GM18861 (cell line): ENCODE measurements around the gene CLECL1.
A peak's percentile ranks its signal among the peaks of the same experiment; 100 is the strongest.
"Not testable (repeated sequence)": the region's sequence is repeated elsewhere in the genome, so short reads cannot be mapped to it uniquely, and the experiment has no call there.

Experiments used
- ATAC-seq: cut with Tn5 transposase; IDR thresholded peaks from one replicate; pipeline ENCODE4 v1.9.1; 2021; ENCODE audit not compliant: unreplicated experiment

The CLECL1 gene

DNA sequence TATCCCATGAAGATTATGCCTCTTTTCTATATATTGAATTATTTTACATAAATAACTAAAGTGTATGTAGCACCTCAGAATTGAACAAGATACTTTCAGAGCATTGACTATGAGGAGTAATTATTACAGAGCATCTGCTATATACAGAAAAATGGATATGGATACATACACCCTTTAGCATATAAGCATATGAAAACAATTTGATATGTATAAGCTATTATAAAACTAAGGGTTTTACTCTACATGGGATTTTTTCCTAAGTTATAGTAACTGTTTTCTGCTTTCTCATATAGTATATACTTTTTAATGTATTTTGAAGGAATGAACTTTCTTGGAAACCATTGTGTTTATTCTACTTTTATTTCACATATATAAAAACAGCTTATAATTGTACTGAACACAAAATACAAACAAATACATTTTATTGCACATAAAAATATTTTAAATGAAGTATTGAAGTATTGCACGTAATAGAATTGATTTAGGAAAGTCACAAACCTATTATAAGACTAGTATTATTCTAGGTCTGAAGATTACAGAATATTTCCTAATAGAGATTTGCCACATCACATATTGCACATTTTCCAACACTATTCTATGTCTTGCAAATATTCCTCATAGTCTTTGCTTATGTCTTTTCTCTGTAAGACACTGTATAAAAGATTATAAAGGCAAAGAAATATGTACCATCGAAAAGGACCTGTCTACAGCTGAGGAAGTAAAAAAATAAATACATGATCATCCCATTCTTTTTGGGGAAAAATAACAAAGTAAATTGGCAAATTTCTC lies 19.4 kb upstream of the CLECL1 start:
- ATAC-seq, result peak; percentile 5

DNA sequence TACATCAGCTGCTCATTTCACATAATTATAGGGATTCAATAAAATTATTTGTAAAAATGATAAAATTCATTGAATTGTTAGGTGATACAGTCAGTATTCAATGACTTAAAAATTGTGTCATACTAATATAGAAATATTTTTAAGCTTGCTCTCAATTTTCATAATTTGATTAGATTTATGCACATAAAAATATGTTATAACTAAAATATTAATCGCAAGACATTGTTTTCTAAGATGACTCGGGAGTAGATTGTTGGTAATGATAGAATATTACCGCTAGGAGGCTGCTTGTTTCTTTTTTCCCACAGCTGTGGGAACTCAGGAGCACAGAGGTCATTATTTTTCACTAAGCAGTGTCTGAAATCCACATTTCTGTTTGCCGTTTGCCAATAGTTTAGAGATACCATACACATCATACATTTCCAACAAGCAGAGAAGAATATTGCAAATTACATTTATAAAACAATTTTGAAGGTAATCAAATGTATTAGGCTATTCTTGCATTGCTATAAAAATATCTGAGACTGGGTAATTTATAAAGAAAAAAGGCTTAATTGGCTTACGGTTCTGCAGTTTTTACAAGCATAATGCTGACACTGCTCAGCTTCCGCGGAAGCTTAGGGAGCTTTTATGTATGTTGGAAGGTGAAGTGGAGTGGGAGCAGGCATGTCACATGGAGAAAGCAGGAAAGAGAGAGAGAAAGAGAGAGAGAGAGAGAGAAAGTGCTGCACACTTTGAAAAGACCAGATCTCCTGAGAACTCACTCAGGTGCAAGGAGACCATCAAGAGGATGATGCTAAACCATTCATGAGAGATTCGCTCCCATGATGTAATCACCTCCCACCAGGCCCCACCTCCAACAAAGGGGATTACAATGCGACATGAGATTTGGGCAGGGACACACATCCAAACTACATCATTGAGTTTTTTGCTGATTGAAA lies 18.6 kb upstream of the CLECL1 start:
- peak; percentile 25 for ATAC-seq

DNA sequence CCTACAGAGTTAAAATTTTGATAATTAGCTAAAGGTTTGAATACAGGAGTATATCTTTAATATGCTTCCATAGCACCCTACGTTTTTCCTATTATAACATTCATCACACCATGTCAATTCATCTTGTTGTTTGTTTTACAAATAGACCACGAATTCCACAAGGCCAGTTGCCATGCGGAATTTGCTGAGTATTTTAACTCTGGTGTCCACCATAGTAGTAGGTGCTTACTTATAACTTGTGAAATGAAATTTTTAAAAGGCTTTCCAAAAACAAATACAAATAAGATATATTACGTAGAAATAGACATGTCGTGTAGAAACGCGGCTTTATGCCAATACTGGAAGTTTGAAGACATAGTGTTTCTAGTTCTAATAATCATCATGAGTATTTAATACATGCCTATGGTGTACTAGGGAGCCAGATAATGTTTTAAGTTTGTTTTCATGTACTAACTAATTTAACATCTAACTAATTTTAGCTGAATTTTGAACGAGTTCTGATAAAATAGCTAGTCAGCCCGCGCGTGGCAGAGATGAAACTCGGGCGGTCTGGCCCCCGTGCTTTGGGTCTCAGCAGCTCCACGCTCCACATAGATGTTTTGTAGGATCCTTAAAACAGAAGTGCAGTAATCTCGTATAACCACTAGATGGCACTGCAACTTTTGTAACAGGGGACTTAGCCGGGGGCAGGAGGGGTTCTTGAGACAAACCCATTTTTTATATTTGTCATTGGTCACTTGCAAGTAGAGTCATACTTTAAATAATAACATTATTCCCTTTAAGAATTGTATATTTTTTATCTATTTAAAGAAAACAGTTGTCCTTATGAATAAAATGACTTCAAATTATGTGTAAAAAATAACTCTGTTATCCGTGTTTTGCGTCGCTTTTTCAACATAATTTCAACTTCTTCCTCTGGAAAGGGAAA lies 17.6 kb upstream of the CLECL1 start:
- peak; percentile 43 for ATAC-seq

DNA sequence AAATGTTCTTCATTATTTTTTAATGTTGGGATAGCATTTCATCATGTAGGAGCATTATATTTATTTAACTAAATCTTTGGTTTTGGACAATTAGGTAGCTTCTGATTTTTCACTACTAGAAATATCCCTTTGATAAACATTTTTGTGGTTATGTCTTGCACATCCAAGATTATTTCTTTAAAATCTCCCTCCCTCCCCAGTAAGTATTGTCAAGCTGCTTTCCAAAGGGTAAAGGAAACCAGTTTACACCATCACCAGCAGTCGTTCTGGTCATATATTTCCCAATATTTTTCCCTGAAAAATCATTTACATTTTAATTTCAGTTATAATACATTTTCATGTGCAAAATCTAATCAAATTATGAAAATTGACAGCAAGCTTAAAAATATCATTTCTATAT lies 16.7 kb upstream of the CLECL1 start:
- ATAC-seq, result no peak

DNA sequence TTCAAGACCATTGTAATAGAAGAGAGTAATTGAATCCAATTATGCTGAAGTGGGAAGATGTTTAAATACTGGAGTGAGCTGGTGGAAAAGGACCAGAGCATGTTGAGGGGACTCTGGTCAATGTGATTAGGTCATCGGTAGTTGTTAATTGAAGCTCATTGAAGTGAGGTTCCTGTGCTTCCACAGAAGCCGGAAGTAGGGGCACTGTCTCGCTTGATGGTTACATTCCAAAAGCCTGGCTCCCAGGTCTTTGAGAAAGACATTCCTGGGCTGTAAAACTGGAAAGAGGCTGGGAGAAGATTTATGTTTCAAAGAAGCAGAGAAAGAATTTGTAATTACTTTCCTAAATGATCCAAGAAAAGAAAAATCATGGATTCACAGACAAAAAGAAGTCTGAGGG lies 12.3 kb upstream of the CLECL1 start:
- no peak for ATAC-seq

DNA sequence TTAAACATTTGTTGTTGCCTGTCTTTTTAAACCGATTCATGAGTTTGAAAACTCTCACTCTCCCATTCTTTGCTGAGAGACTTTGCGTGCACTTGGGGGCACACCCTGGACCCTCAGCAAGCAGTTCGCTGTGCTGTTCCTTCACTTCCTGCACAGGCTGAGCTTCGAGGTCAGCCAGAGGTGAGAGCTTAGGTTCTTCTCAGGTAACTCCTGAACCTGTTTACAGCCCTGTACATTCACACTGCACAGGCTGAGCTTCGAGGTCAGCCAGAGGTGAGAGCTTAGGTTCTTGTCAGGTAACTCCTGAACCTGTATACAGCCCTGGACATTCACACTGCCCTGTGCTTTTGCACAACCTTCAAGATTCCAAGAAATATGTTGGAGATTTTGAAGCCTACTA lies 9.8 kb upstream of the CLECL1 start:
- peak; percentile 36 for ATAC-seq

DNA sequence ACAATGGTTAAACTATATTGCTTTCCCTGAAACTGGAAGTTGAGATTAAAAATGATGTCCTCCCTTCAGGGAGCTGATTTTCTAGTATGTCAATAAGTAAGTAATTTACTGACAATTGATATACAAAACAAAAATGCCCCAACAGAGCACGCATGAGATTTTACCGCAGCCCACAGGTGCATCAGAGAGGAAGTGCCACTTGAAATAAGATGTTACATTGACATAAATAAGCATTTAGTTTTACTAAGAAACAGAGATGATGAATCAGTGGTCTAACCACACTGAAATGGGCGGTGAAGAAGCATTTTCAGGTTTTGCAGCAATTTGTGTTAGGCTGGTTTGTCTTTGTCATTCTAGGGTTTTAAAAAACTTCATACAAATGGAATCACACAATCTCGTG lies 8.8 kb upstream of the CLECL1 start:
- peak; percentile 71 for ATAC-seq

DNA sequence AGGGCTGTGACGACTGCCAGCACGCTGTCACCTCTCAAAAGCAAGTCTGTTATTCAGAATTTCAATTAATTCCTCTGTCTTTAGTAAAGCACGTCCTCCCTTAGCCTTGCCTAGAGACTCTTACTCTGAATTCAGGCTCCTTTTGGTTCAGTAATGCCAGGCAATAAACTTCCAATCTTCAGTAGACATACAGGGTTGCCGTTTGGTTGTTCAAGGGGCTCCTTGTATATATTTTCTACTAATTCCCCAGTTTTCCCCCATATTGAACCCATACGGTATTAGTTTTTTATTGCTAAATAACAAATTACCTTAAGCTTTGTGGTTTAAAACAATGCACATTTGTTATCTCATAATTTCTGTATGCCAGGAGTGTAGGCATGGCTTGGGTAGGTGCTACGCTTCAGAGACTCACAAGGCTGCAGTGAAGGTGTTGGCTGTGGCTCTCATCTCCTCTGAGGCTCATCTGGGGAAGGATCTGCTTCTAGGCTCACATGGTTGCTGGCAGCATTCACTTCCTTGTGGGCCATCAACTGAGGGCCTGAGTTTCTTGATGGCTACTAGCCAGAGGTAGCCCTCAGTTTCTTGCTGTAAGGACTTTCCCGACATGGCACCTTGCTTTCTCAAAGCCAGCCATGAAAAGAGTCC lies 7.3 kb upstream of the CLECL1 start:
- ATAC-seq, result no peak

DNA sequence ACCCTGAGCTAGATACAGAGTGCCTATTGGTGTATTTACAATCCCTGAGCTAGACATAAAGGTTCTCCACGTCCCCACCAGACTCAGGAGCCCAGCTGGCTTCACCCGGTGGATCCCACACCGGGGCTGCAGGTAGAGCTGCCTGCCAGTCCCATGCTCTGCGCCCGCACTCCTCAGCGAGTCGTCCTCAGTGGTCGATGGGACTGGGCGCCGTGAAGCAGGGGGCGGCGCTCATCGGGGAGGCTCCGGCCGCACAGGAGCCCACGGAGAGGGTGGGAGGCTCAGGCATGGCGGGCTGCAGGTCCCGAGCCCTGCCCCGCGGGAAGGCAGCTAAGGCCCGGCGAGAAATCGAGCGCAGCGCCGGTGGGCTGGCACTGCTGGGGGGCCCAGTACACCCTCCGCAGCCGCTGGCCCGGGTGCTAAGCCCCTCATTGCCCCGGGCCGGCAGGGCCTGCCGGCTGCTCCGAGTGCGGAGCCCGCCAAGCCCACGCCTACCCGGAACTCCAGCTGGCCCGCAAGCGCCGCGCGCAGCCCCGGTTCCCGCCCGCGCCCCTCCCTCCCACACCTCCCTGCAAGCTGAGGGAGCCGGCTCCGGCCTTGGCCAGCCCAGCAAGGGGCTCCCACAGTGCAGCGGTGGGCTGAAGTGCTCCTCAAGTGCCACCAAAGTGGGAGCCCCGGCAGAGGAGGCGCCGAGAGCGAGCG lies 6.7 kb upstream of the CLECL1 start:
- ATAC-seq, result not testable (repeated sequence)

DNA sequence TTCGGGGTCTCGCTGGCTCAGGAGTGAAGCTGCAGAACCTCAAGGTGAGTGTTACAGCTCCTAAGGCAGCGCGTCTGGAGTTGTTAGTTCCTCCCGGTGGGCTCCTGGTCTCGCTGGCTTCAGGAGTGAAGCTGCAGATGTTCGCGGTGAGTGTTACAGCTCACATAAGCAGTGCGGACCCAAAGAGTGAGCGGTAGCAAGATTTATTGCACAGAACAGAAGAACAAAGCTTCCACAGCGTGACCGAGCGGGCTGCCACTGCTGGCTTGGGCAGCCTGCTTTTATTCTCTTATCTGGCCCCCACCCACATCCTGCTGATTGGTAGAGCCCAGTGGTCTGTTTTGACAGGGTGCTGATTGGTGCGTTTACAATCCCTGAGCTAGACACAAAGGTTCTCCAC lies 6.0 kb upstream of the CLECL1 start:
- ATAC-seq, result not testable (repeated sequence)

DNA sequence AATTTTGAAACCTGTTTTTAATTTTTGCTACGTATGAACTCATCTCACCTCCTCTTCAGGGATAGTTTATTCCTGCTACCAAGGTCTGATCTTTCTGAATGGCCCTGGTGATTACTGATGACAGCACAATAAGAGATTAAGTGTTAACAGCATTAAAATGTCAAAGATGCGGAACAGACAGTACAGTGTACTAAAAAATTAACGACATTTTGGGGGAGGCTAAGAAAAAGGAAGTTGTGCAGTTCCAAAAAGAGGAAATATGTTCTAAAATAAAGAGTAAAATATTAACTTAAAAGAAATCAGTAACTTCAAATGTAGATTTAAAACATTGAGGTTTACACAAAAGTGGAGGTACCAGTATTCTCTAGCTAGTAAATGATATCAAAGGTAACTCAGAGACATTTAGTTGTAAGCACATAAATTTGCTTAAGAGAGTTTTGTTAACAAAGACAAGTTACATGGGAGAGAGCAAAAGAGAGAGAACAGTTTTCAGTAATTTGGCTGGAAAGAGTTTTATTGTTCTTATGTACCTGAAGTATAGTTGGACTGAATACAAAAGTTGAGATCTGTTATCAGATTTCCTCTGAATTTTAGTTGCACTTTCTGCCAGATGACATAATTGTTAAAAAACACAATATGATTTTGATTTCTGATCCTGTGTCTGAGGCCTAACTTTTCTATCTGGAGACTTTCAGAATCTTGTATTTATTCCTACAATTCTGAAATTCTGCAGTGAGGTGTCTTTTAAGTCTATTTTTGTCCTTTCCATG lies 4.2 kb upstream of the CLECL1 start:
- peak; percentile 38 for ATAC-seq

DNA sequence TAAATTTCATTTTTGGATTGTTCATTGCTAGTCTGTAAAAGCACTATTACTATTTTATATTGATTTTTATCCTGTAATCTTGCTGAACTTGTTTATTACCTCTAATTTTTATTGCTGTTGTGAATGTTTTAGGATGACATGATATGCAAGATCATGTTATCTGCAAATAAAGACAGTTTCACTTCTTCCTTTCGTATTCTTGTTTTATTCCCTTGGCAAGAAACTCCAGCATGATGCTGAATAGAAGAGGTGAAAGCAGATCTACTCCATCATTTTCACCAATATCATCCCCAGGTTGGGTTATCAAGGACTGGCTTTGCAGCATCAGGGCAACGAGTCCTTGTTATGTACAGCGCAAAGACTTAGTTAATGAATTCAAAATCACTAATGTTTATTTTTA lies 2.7 kb upstream of the CLECL1 start:
- ATAC-seq, result no peak

DNA sequence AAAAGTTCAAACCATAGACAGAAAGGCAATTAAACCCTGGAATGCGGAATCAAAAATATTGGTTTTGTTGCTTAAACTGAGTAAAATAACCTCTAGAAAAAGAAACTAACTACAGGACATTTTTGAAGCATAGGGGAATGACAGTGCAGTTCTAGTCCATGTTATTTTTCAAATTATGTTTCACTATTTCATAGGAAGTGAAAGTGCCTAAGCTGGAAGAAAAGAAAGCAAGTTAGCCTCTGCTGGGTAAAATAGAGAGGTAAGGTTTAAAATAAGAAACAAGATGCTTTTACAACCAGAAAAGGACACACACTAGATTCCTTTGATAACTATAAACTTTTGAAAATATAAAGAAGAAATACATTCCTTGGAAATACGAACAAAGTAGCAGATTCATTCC lies 1.1 kb downstream of the CLECL1 start:
- no peak for ATAC-seq

DNA sequence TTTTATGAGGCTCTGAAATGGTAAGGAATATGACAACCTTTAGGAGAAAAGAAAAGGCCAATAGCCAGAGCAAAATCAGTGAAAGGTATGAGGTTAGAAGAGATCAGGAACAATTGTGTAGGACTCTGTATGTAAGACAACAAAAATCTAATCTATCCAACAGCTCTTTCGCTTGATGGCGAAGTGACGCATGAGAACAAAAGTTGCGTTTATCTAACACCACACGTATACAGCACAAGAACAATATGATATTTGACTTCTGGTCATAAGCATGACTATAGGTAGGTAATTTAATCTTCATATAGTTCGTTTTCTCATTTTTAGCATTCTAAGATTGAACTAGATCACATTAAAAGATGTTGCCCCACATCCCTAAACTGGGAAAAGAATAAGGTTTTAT lies 1.5 kb downstream of the CLECL1 start:
- no peak for ATAC-seq

DNA sequence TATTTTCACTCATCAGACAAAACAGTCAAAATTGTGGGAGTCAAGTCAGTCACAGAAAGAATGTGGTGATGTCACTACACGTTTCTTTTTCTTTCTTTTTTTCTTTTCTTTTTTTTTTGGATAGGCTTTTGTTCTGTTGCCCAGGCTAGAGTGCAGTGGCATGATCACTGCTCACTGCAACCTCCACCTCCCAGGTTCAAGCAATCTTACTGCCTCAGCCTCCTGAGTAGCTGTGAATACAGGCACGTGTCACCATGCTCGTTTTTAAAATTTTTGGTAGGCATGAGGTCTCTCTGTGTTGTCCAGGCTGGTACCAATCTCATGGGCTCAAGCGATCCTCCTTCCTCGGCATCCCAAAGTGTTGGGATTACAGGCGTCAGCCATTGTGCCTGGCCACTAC lies 2.3 kb downstream of the CLECL1 start:
- no peak for ATAC-seq

DNA sequence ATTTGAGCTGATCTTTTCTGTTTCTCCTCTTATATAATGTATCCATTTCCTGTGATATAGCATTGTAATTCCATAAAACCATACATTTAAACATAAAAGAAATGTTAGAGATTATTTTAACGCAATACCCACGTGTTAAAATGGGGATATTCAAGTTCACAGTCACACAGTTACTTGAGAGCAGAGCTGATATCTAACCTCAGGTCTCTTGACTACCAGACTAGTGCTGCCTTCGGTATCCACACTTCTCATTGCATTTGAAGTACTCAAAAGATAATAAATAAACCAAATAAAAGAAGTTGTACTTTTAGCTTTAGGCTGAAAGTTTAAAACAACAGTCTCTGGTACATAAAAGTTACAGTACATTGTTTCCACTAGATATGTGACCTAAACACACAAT lies 2.9 kb downstream of the CLECL1 start:
- ATAC-seq, result no peak

DNA sequence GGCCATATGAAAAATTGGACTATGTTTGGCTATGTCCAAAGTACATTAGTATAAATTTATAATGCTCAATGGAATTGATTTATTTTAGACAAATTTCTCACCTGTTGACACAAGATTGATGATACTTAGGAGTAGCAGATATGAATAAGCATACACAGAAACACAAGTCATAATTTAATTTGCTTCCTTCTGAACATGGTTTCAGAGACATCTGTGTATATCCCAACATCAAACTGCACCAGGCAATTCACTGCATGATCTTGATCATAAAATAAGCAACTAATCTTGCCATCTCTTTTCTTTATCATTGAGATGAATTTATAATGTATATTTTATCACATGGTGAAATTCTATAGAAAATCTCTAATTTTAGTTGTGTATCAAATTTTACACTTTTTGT lies 3.8 kb downstream of the CLECL1 start:
- ATAC-seq, result no peak

DNA sequence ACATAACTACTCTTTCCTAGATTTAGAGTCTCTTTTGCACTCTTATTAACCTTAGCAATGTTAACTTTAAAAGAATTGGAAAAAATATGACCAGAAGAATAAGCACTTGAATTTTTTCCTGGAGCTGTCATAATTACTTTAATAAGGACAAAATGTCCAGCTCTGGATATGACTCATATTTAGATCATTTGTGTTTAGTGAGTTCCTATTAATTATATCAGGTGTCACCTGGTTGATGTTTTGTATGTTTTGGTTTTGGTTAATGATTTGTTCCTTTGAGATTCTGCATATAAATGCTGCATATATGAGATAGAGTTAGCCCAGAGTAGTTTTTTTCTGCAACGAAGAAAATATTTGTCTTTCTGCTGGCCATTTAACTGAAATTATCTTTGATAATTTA lies 5.1 kb downstream of the CLECL1 start:
- ATAC-seq, result no peak

DNA sequence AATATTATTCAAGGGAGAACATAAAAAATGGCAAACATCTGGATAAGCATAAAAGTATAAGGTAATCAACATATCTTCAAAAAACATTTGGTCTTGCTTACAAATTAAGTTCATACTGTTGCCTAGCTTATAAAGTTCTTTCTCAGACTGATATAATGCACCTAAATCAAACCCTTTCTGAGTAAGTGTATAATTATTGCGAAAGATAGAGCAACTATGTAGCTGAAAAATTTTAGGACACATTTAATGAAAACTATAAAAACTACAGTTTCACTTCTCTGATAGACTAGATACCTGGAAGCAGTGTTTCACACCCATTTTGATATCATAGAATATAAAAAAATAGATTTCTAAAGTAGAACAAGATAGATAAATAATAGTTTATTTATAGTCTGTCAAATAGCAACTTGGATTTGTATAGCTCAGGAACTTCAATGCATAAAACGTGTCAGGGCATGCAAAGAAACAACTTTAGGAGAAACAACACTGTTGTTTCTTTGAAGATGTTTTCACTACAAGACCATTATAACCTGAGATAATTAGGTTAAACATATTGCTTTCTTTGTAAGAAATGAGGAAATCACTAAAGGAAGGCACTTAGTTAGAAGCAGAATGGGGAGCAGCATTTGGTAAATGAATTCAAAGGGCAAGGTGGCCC lies 7.6 kb downstream of the CLECL1 start:
- ATAC-seq, result no peak
